KBM-7 (cell line): ENCODE measurements around the gene TBCCD1.
"Not testable (repeated sequence)": the region's sequence is repeated elsewhere in the genome, so short reads cannot be mapped to it uniquely, and the experiment has no call there.

Experiments used
- DNase-seq: peaks from one replicate; pipeline ENCODE4 v3.0.0-alpha.2; 2015
- in situ Hi-C: fragments of 300-500 bp; cut with MboI; formaldehyde crosslinking; loops from 2 replicates; pipeline ENCODE4 v1.14.3; 2020; ENCODE audit warnings: low sequenced_read_pairs, low pct_unique_long_range_greater_than_20kb, mixed read lengths

Gene TBCCD1

GRCh38 chr3:186506191-186506739 is 60.9 kb downstream of the TBCCD1 start:
- in situ Hi-C loops = no loop called here
- no peak for DNase-seq

GRCh38 chr3:186502966-186503712 is 64.0 kb downstream of the TBCCD1 start:
- in situ Hi-C loops = no loop called here
- no peak for DNase-seq

GRCh38 chr3:186502138-186502948 is 64.8 kb downstream of the TBCCD1 start:
- in situ Hi-C loops = no loop called here
- no peak for DNase-seq

- DNase-seq, in situ Hi-C loops: not testable (repeated sequence)
These were observed 67.2 kb downstream of the TBCCD1 start for GRCh38 chr3:186499949-186500348.

- DNase-seq, in situ Hi-C loops: not testable (repeated sequence)
These were observed 69.1 kb downstream of the TBCCD1 start for GRCh38 chr3:186498022-186498421.

GRCh38 chr3:186497608-186498007 is 69.5 kb downstream of the TBCCD1 start:
- in situ Hi-C loops = no loop called here
- DNase-seq = no peak

GRCh38 chr3:186496635-186497034 is 70.5 kb downstream of the TBCCD1 start:
- DNase-seq = no peak
- in situ Hi-C loops = no loop called here
